HFF-Myc (cell line): ENCODE results near the gene UNC13C.

ENCODE experiments used
- DNase-seq: peaks from one replicate; pipeline ENCODE4 v3.0.0-alpha.2; 2011; ENCODE audit warnings: low read depth; ENCODE audit errors: extremely low read depth
- H3K4me3 ChIP-seq: replicated peaks from 2 replicates; pipeline ENCODE4 v1.5.1; 2011; ENCODE audit warnings: low read depth, mild to moderate bottlenecking, control low read depth, low read length
- TF ChIP-seq, protein P1 (sequence below): IDR thresholded peaks from 2 replicates; pipeline ENCODE4 v1.5.1; 2012; ENCODE audit warnings: mild to moderate bottlenecking, low read depth, low read length, control low read depth; ENCODE audit errors: missing control alignments

UNC13C gene

DNA sequence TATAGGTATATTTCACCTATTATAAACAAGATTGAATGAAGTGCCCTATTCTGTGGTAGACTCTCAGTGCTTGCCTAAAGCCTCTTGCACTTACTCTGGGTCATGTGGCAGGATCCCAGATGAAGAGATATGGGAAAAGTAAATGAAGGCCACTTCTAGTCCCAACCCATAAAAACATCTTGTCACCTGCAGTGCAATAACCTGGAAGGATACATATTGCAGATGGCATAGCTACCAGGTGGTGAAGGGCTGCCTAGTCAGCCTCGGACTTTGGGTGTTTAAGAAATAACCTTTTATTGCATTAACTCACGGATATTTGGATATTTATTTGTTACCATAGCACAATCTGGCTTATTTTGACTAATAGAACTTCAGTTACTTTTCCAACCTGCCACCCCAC, 367.1 kb downstream of the UNC13C start:
- TF ChIP-seq, protein P1, sequence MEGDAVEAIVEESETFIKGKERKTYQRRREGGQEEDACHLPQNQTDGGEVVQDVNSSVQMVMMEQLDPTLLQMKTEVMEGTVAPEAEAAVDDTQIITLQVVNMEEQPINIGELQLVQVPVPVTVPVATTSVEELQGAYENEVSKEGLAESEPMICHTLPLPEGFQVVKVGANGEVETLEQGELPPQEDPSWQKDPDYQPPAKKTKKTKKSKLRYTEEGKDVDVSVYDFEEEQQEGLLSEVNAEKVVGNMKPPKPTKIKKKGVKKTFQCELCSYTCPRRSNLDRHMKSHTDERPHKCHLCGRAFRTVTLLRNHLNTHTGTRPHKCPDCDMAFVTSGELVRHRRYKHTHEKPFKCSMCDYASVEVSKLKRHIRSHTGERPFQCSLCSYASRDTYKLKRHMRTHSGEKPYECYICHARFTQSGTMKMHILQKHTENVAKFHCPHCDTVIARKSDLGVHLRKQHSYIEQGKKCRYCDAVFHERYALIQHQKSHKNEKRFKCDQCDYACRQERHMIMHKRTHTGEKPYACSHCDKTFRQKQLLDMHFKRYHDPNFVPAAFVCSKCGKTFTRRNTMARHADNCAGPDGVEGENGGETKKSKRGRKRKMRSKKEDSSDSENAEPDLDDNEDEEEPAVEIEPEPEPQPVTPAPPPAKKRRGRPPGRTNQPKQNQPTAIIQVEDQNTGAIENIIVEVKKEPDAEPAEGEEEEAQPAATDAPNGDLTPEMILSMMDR = no peak
- no peak for DNase-seq

DNA sequence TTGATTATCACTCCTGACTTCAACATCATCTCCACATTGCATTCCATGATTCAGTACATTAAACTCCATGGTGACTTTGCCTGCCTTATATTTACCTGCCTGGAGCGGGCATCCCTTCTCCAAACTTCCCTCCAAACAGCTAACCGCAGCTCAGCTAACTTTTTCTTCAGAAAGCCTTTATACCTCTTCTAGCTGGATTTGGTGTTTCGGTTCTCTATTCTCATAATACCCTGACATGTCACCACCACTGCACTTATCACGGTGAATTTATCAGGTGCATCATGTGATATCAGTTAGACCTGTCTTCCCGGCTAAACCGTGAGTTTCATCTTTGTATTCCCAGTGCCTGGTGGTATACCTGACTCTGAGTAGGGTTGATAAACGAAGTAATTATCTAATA, 367.6 kb downstream of the UNC13C start:
- no peak overlapping the region for H3K4me3 ChIP-seq
- TF ChIP-seq, protein P1 = no peak
- DNase-seq = no peak

More for the DNA sequence above, 367.1 kb downstream of the UNC13C start:
- no peak overlapping the region for H3K4me3 ChIP-seq

DNA sequence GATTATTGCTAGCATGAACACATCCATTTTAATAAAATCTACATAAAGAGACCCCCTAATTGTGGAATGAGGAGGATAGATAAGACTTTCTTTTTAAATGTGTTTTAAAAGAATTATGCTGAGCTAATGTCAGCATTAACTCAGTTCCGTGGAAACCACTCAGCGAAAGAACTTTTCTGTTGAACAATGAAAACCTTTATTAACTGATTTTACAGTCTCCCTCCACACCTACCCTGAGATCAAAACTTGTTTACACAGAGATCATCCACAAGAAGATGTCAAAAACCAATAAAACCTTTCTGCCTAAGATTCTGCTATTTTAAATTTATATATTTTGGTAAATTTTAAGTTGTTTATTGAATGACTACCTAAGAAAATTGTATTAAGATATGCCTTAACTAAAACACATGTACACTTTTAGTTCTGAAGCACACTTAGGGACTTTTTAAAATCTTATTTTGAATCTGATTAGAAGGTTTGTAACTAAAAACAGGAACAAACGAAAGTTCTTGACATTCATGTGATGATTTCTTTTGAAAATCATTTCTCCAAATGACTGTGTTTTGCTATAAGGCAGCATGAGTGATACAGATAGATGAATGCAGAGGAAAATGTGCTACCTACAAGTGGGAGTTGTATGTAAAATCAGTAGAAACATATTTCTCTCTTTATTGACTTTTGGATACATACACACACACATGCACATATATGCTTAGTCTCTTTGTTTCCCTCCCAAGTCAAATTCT, 369.0 kb downstream of the UNC13C start:
- TF ChIP-seq, protein P1 = no peak
- DNase-seq = no peak
- no peak overlapping the region for H3K4me3 ChIP-seq

DNA sequence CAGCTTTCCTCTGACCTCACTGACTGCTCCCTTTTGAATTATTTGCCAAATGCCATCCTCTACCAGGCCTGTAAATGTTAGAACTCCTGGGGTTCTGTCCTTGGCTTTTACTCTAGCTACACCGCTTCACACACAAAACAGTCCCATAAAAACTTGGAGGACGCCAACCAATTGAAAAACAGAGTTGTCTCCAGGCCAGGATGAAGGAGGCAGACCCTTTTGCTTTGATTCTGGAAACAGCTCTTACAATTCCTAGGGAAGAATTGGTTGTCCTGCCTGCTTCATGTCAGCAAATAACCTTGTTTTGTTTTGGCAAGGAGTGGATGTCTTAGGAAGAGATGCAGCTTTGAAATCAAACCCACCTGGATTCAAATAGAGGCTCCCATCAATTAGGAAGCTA, 375.5 kb downstream of the UNC13C start:
- TF ChIP-seq, protein P1 = no peak
- H3K4me3 ChIP-seq = no peak overlapping the region
- DNase-seq = no peak

DNA sequence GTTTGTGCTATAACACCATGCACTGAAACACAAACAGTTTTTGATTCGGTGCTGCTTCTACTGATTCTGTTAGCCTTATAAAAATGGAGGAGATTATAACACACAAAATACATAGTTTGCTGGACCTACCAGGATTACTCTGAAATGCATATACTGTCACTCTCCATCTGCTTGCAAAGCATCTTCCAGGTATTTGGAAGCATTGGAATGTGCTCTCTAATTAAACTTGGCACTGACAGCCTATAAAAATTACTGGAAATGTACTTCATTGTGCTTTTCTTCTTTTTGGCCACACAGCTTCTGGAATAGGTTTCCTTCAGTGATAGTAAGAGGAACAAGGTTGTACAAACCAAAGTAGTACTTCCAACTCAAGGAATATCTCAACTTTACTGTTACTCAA, 376.1 kb downstream of the UNC13C start:
- no peak overlapping the region for H3K4me3 ChIP-seq
- TF ChIP-seq, protein P1 = no peak
- no peak for DNase-seq

DNA sequence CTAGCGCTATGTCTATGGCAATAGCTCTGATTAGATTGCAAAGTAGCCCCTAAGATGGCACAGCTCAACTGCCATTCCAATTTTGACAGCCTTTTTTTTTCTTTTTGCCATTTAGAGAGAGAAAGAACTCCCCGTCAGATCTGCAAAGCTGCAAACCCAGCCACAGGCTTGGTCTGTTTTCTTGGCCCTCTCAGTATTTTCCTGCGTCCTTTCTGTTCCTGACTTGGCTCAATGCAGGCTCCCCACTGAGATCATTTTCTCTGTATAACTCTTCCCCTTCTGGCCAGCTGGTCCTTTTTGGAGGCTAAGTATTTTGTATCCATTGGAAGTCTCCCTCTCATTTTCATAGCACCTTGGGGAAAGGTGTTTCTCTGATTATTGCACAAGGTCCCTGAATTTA, 386.7 kb downstream of the UNC13C start:
- TF ChIP-seq, protein P1 = no peak

DNA sequence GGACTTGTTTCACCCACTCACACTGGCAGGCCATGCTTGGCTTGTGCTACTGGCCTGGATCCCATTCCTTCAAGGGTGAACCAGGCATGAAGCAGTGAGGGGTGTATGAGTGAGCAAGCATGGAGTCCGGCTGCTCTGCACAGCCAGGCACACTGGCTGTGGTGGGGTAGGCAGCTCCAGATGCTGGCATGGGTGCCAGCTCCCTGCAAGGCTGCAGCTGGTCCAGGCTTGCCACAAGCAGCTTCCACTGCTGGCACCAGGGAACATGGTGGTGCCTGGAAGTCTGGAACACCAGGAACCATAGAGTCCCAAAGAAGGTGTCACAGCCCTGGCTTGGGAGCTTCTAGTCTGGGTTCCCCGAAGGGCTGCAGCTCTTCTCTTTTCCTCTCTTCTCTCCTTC, 395.1 kb downstream of the UNC13C start:
- TF ChIP-seq, protein P1 = no peak
- H3K4me3 ChIP-seq = no peak overlapping the region

More for the DNA sequence above, 386.7 kb downstream of the UNC13C start:
- H3K4me3 ChIP-seq = no peak overlapping the region
- no peak for DNase-seq

More for the DNA sequence above, 395.1 kb downstream of the UNC13C start:
- no peak for DNase-seq
